K562 (cell line): ENCODE results near the gene POLD4. TPM values are rescaled to one million over a fixed set of nuclear protein-coding genes. Genes with fewer than 3 reads are reported as not detected.
A peak's percentile ranks its signal among the peaks of the same experiment; 100 is the strongest.

Experiments
- CREB1 ChIP-seq, 2 experiments: sonication (generic) in 1 of 2; formaldehyde crosslinking in 1 of 2; IDR thresholded peaks; 2 replicates each; pipeline versions ENCODE4 v1.6.1 to v1.8.0; 2012 to 2022; ENCODE audit warnings: inconsistent platforms in 1 of 2, mild to moderate bottlenecking in 1 of 2, missing genetic modification reagents in 1 of 2, moderate library complexity in 1 of 2
- EHMT2 ChIP-seq: fragments of 450-650 bp; IDR thresholded peaks from 2 replicates; pipeline ENCODE4 v1.6.1; 2018; ENCODE audit warnings: antibody characterized with exemption
- HIVEP1 ChIP-seq: fragments of 250-450 bp; sonication (Bioruptor Pico); IDR thresholded peaks from 2 replicates; pipeline ENCODE4 v1.4.0; 2020; ENCODE audit warnings: mild to moderate bottlenecking
- JUND ChIP-seq, 2 experiments: IDR thresholded peaks; 2 replicates in 1 of 2; 3 replicates in 1 of 2; pipeline ENCODE4 v1.6.1; 2011; ENCODE audit warnings: borderline replicate concordance in 2 of 2, low read depth in 2 of 2, low read length in 2 of 2, improper control_type of control experiment in 1 of 2, missing biosample characterization in 1 of 2, missing genetic modification characterization in 1 of 2, missing genetic modification reagents in 1 of 2
- MTA3 ChIP-seq: fragments of 450-650 bp; formaldehyde crosslinking; IDR thresholded peaks from 2 replicates; pipeline ENCODE4 v1.6.1; 2017; ENCODE audit warnings: mild to moderate bottlenecking, borderline replicate concordance
- NR2F6 ChIP-seq: fragments of 450-650 bp; formaldehyde crosslinking; IDR thresholded peaks from 2 replicates; pipeline ENCODE4 v1.4.0; 2020; ENCODE audit warnings: mild to moderate bottlenecking
- POU5F1 ChIP-seq: fragments of 150-350 bp; IDR thresholded peaks from 2 replicates; pipeline ENCODE4 v1.6.1; 2014; ENCODE audit warnings: borderline replicate concordance, low read length, low read depth, mild to moderate bottlenecking; ENCODE audit not compliant: partially characterized antibody
- PTTG1 ChIP-seq: fragments of 450-650 bp; IDR thresholded peaks from 2 replicates; pipeline ENCODE4 v1.6.1; 2016; ENCODE audit warnings: low read depth, mild to moderate bottlenecking, missing genetic modification characterization, missing compliant biosample characterization
- RB1 ChIP-seq: fragments of 450-650 bp; IDR thresholded peaks from 2 replicates; pipeline ENCODE4 v1.6.1; 2017; ENCODE audit warnings: low read depth, mild to moderate bottlenecking
- SIRT6 ChIP-seq: IDR thresholded peaks from one replicate; pipeline ENCODE4 v1.6.1; 2012; ENCODE audit warnings: low read depth, mild to moderate bottlenecking, control low read depth, inconsistent platforms, low read length, moderate library complexity
- TAF1 ChIP-seq: IDR thresholded peaks from 2 replicates; pipeline ENCODE4 v1.6.1; 2011; ENCODE audit warnings: mild to moderate bottlenecking, low read length, moderate library complexity; ENCODE audit not compliant: insufficient read depth, control insufficient read depth, severe bottlenecking; ENCODE audit errors: extremely low read depth
- TSC22D4 ChIP-seq: fragments of 450-650 bp; IDR thresholded peaks from 2 replicates; pipeline ENCODE4 v1.6.1; 2016; ENCODE audit warnings: missing genetic modification characterization, missing biosample characterization, control low read depth
- ZFP1 ChIP-seq: fragments of 450-650 bp; formaldehyde crosslinking; IDR thresholded peaks from 2 replicates; pipeline ENCODE4 v1.4.0; 2020; ENCODE audit warnings: mild to moderate bottlenecking, mixed read lengths
- ZNF830 ChIP-seq: fragments of 250-450 bp; sonication (Bioruptor Pico); IDR thresholded peaks from 2 replicates; pipeline ENCODE4 v1.5.0; 2021; ENCODE audit warnings: mild to moderate bottlenecking
- polyA plus RNA-seq, 8 experiments: library from polyadenylated mRNA; depleted of rRNA in 4 of 8; stranded (reverse) in 5 of 8; unstranded in 3 of 8; fragments of >200 nt; fragmentation: Nextera tagmentation in 2 of 8; fragmentation: Illumina TruSeq in 1 of 8; extraction: Ambion mirVana in 2 of 8; extraction: Trizol in 1 of 8; gene quantifications; 2 replicates each; pipeline versions ENCODE4 v1.2.1 to v1.2.3, GENCODE V29; 2011 to 2014; ENCODE audit warnings: inconsistent platforms in 1 of 8, missing spikeins in 1 of 8
- total RNA-seq, 7 experiments: library from RNA; depleted of rRNA in 6 of 7; stranded (reverse); fragments of >200 nt in 6 of 7; fragmentation: Illumina TruSeq in 2 of 7; extraction: Trizol in 2 of 7; gene quantifications; 2 replicates each; pipeline versions ENCODE4 v1.2.1 to v1.2.3, GENCODE V29; 2011 to 2021; ENCODE audit warnings: low replicate concordance in 1 of 7
- TF ChIP-seq, protein P1 (sequence below), 2 experiments: fragments of 450-650 bp; IDR thresholded peaks; 2 replicates each; pipeline ENCODE4 v1.6.1; 2016
- TF ChIP-seq, protein P2 (sequence below): fragments of 450-650 bp; IDR thresholded peaks from 2 replicates; pipeline ENCODE4 v1.6.1; 2016; ENCODE audit warnings: missing biosample characterization, missing genetic modification characterization
- TF ChIP-seq, protein P3 (sequence below): fragments of 250-450 bp; sonication (Bioruptor Pico); IDR thresholded peaks from 2 replicates; pipeline ENCODE4 v1.8.0; 2021; ENCODE audit warnings: moderate library complexity, mild to moderate bottlenecking, inconsistent platforms

The POLD4 gene
- total and polyA plus RNA-seq, 9 of the 15 experiments (the other 6 are each of a cell fraction or from before 2014, with no cell fraction given), result 5.8 to 64.5 (median 18.3) TPM

DNA sequence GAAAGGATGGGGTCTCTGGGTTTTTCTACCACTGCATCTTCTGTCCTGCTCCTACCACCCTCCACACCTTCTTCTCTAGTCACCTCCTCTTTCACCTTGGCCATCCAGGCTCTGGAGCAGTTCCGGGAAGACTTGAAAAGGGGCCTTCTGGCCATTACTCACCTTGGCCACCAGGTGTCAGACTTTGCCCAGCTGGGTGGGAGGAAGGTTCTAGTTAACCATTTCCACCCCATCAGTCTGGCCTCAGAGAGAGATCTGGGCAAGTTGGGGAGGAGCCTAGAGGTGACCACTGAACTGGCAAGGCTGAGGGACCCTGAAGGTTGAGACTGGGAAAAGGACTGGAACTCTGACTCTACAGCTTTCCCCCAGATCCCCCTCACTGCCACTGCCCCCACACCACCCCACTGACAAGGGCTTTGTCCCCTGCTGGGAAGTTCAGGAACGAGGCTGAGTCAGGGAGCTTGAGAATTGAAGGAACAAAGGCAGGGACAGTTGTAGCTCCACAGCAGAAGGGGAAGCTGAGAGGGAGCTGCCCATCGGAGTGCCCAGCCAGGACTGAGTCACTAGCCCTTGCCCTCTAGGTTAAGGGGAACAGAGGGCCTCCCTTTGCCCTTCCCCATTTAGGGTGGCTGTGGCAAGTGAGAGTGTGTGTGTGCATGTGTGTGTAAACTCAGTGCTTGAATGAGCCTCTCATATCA is 3.7 kb upstream of the POLD4 start (continued):
- no peak for TF ChIP-seq EHMT2
- TF ChIP-seq HIVEP1 (CRISPR knock-in tag), result no peak
- TF ChIP-seq, protein P1, sequence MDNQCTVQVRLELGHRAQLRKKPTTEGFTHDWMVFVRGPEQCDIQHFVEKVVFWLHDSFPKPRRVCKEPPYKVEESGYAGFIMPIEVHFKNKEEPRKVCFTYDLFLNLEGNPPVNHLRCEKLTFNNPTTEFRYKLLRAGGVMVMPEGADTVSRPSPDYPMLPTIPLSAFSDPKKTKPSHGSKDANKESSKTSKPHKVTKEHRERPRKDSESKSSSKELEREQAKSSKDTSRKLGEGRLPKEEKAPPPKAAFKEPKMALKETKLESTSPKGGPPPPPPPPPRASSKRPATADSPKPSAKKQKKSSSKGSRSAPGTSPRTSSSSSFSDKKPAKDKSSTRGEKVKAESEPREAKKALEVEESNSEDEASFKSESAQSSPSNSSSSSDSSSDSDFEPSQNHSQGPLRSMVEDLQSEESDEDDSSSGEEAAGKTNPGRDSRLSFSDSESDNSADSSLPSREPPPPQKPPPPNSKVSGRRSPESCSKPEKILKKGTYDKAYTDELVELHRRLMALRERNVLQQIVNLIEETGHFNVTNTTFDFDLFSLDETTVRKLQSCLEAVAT (IDR thresholded peaks at IDR 0.05), result peak in 1 of 2 experiments; percentile 26; a peak in 1 of 4 replicates
- no peak for TF ChIP-seq TAF1
- peak; percentile 43; the same call in 1 of the 2 replicates for TF ChIP-seq JUND (IDR thresholded peaks at IDR 0.05; ENCODE audit: borderline replicate concordance, low read depth, low read length)
- no peak; the same call in 2 of the 3 replicates for TF ChIP-seq JUND (tag; IDR thresholded peaks at IDR 0.05; ENCODE audit: borderline replicate concordance, low read depth, low read length)
- TF ChIP-seq, protein P2, sequence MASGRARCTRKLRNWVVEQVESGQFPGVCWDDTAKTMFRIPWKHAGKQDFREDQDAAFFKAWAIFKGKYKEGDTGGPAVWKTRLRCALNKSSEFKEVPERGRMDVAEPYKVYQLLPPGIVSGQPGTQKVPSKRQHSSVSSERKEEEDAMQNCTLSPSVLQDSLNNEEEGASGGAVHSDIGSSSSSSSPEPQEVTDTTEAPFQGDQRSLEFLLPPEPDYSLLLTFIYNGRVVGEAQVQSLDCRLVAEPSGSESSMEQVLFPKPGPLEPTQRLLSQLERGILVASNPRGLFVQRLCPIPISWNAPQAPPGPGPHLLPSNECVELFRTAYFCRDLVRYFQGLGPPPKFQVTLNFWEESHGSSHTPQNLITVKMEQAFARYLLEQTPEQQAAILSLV (tag), result no peak
- TF ChIP-seq PTTG1 (tag), result no peak
- TF ChIP-seq SIRT6, result no peak
- no peak for TF ChIP-seq ZFP1 (CRISPR knock-in tag)
- TF ChIP-seq CREB1 (IDR thresholded peaks at IDR 0.05), result no peak
- peak; percentile 31; the same call in 1 of the 2 replicates for TF ChIP-seq CREB1 (CRISPR knock-in tag; IDR thresholded peaks at IDR 0.05)
- TF ChIP-seq RB1, result peak; percentile 74
- no peak for TF ChIP-seq TSC22D4 (tag)
- TF ChIP-seq MTA3, result 0 out of 2 replicates have a peak, but pooled peaks have one; percentile 25
- TF ChIP-seq NR2F6 (CRISPR knock-in tag), result no peak
- TF ChIP-seq POU5F1, result no peak
- peak; percentile 40; the same call in 1 of the 2 replicates for TF ChIP-seq ZNF830
- TF ChIP-seq, protein P3, sequence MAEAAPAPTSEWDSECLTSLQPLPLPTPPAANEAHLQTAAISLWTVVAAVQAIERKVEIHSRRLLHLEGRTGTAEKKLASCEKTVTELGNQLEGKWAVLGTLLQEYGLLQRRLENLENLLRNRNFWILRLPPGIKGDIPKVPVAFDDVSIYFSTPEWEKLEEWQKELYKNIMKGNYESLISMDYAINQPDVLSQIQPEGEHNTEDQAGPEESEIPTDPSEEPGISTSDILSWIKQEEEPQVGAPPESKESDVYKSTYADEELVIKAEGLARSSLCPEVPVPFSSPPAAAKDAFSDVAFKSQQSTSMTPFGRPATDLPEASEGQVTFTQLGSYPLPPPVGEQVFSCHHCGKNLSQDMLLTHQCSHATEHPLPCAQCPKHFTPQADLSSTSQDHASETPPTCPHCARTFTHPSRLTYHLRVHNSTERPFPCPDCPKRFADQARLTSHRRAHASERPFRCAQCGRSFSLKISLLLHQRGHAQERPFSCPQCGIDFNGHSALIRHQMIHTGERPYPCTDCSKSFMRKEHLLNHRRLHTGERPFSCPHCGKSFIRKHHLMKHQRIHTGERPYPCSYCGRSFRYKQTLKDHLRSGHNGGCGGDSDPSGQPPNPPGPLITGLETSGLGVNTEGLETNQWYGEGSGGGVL, result no peak
